Ascending aorta (tissue), 2 donors: ENCODE data around the gene PIEZO2. TPM values are rescaled to one million over a fixed set of nuclear protein-coding genes. Genes with fewer than 3 reads are reported as not detected.

Experiments used
- DNase-seq, 2 donors: peaks; one replicate each; pipeline ENCODE4 v3.0.0-alpha.2; 2019; ENCODE audit warnings: low spot score in 2 of 2
- H3K27ac ChIP-seq, 2 donors: fragments of 200-600 bp; sonication (generic); one replicate each; pipeline ENCODE4 v1.5.1; 2016 to 2017; ENCODE audit warnings: mild to moderate bottlenecking in 1 of 2
- H3K27me3 ChIP-seq: fragments of 200-600 bp; sonication (generic); one replicate; pipeline ENCODE4 v1.5.1; 2017
- H3K36me3 ChIP-seq, 2 donors: fragments of 200-600 bp; sonication (generic); one replicate each; pipeline ENCODE4 v1.5.1; 2016
- H3K4me1 ChIP-seq, 2 donors: fragments of 200-600 bp; sonication (generic); one replicate each; pipeline ENCODE4 v1.5.1; 2016 to 2017; ENCODE audit warnings: mild to moderate bottlenecking in 1 of 2
- H3K4me3 ChIP-seq, 2 donors: fragments of 200-600 bp; sonication (generic); one replicate each; pipeline ENCODE4 v1.5.1; 2016 to 2017; ENCODE audit warnings: mild to moderate bottlenecking in 1 of 2
- H3K9me3 ChIP-seq, 2 donors: fragments of 200-600 bp; sonication (generic); one replicate each; pipeline ENCODE4 v1.5.1; 2016
- intact Hi-C: fragments of 100-400 bp; cut with DNase I; formaldehyde crosslinking; loops from one replicate; pipeline ENCODE4 v1.15.1; 2023
- total RNA-seq: library from RNA; depleted of rRNA; stranded (reverse); fragments of >200 nt; gene quantifications from one replicate; pipeline ENCODE4 v1.1.0, GENCODE V29; 2016
- TF ChIP-seq, protein P1 (sequence below), 3 experiments: fragments of 200-600 bp in 2 of 3; fragments of 450-650 bp in 1 of 3; sonication (generic) in 2 of 3; IDR thresholded peaks; one replicate each; pipeline ENCODE4 v1.5.1; 2016 to 2019; ENCODE audit warnings: antibody characterized with exemption in 3 of 3, mild to moderate bottlenecking in 1 of 3, moderate library complexity in 1 of 3

PIEZO2 gene
- total RNA-seq, 1 donor from 2014 or later: 3.1 TPM

DNA sequence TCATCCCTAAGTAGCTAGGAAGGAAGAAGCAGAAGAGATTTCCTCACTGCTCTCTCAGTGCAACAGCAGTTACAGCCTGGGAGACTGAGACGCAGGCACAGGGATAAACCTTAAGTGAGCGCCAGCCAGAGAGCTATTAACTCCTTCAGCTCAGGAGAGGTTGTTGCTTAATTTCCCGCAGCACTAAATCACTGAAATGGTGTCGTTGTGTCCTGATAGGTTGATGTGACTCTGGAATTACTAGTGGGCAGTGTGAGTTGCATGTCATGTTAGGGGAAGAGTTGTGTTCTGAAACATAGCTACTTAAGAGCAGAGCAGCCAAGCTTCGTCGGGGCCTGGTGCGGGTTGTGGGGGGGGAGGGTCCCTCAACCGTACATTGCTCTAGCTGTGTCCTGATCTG is 397.7 kb downstream of the PIEZO2 start:
- no peak for DNase-seq
- H3K27ac ChIP-seq: no peak overlapping the region
- intact Hi-C loops: no loop called here

DNA sequence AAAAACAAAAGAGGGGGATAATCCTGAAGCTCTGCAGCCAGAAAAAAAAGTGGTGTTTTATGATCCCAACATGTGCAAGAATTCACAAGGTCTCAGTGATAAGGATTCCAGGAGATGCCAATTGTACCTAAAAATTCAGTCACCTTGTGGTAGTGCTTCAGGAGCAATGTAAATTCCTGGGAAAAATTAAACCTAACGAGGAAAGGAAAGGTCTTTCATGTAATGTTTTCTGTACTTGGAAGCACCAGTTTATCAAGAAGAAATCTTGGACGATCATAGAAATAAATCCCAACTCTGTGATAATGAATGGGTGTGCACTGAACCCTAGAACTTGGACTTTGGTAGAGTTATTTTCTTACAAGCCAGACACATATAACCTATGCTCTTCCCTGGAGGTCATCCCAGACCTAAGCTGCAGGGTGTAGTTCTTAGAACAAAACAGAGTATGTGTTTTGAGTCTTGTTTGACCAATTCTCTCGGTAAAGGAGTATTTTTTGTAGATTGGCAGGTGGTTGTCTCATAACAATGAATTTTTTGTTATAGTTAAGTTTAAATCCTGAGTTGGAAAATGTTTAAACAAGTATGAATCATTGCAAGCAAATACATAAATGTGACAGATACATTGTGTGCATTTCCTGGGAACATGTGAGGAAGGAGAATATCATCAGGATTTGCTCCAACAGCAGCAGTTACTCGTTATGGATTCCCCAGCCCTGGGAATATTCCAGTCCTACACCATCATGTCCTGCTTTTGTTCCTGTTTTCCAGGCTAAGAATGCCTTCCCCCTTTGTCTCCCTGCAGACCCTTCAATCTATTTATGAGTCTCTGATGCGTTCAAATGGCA is 399.0 kb downstream of the PIEZO2 start:
- intact Hi-C loops: no loop called here
- Histone ChIP-seq H3K27me3 (no peaks in the 10 kb centered on the region), H3K4me1 (no peaks in the 10 kb centered on the region), H3K4me3 (no peak overlapping the region), H3K9me3 (no peaks in the 10 kb centered on the region), H3K27ac (no peak overlapping the region), H3K36me3 (no peaks in the 10 kb centered on the region)
- no peak for DNase-seq
- TF ChIP-seq, protein P1, sequence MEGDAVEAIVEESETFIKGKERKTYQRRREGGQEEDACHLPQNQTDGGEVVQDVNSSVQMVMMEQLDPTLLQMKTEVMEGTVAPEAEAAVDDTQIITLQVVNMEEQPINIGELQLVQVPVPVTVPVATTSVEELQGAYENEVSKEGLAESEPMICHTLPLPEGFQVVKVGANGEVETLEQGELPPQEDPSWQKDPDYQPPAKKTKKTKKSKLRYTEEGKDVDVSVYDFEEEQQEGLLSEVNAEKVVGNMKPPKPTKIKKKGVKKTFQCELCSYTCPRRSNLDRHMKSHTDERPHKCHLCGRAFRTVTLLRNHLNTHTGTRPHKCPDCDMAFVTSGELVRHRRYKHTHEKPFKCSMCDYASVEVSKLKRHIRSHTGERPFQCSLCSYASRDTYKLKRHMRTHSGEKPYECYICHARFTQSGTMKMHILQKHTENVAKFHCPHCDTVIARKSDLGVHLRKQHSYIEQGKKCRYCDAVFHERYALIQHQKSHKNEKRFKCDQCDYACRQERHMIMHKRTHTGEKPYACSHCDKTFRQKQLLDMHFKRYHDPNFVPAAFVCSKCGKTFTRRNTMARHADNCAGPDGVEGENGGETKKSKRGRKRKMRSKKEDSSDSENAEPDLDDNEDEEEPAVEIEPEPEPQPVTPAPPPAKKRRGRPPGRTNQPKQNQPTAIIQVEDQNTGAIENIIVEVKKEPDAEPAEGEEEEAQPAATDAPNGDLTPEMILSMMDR (IDR thresholded peaks at IDR 0.05): no peak

More for the DNA sequence above, 397.7 kb downstream of the PIEZO2 start:
- H3K27me3 ChIP-seq: no peaks in the 10 kb centered on the region
- TF ChIP-seq, protein P1 (IDR thresholded peaks at IDR 0.05): no peak
- no peaks in the 10 kb centered on the region for H3K9me3 ChIP-seq
- no peaks in the 10 kb centered on the region for H3K36me3 ChIP-seq
- H3K4me3 ChIP-seq: no peak overlapping the region
- H3K4me1 ChIP-seq: no peaks in the 10 kb centered on the region

DNA sequence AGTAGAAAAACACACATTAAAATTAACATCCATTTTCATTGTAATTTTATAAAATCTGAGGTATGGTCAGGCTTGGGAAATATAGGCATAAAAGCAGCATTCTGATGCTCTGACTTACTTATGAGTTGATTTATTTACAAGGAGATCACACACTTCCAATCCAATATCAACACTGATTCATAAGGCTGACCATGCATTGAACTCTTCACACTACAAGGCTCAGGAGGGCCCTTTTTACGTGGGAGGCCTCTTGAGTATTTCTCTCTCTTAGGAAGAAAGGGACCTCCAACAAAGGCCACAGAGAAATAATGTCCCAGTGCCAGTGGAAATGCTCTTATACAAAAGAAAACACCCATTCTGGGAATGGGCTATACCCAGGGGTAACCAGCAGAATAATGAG is 400.7 kb downstream of the PIEZO2 start:
- Histone ChIP-seq H3K4me1 (no peaks in the 10 kb centered on the region), H3K36me3 (no peaks in the 10 kb centered on the region), H3K27ac (no peak overlapping the region), H3K9me3 (no peaks in the 10 kb centered on the region), H3K27me3 (no peaks in the 10 kb centered on the region), H3K4me3 (no peak overlapping the region)
- TF ChIP-seq, protein P1 (IDR thresholded peaks at IDR 0.05): no peak
- no peak for DNase-seq
- intact Hi-C loops: no loop called here

DNA sequence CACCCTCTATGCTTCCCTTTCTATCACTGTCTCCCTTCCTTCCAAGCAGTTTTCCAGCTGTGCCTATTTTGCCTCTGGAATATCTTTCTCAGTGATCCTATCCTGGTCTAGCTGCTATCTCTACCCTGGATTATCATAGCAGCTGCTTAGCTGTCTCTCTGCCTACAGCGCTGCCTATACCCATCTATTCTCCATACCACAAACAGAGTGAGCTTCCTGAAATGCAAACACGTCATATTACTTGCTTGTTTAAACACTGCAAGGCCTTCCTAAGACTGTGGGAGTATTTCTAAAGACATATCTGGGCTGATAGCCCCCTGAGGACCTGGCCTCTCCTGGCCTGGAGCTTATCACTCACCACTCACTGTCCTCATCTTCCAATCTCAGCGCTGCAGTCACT is 403.4 kb downstream of the PIEZO2 start:
- TF ChIP-seq, protein P1 (IDR thresholded peaks at IDR 0.05): no peak
- no peak for DNase-seq
- H3K9me3 ChIP-seq: no peaks in the 10 kb centered on the region
- no peak overlapping the region for H3K4me3 ChIP-seq
- no peaks in the 10 kb centered on the region for H3K4me1 ChIP-seq
- no peak overlapping the region for H3K27ac ChIP-seq
- intact Hi-C loops: no loop called here
- no peaks in the 10 kb centered on the region for H3K27me3 ChIP-seq
- no peaks in the 10 kb centered on the region for H3K36me3 ChIP-seq

DNA sequence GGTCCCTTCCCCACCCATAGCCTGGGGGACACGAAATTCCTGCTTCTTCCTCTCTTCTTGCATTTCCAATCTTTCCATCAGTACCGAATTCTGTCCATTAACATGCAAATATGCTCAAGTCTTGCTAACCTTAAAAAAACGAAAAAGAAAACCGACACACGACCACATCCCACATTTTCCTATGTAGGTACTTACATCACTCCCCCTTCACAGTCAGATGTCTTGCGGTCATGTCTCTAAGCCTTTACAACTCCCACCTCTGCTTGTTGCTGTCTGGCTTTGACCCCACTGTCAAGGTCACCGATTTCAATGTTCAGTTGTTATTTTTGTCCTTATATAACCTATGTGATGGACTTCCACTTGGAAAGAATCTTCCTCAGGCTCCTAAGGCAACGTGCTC is 404.1 kb downstream of the PIEZO2 start:
- H3K27me3 ChIP-seq: no peaks in the 10 kb centered on the region
- no peaks in the 10 kb centered on the region for H3K36me3 ChIP-seq
- H3K4me3 ChIP-seq: no peak overlapping the region
- H3K9me3 ChIP-seq: no peaks in the 10 kb centered on the region
- TF ChIP-seq, protein P1 (IDR thresholded peaks at IDR 0.05): no peak
- H3K4me1 ChIP-seq: no peaks in the 10 kb centered on the region
- intact Hi-C loops: no loop called here
- no peak for DNase-seq
- H3K27ac ChIP-seq: no peak overlapping the region
